ENCODE measurements around the gene RBSN.

The RBSN gene

GRCh38 chr3:15097891-15098290, 1.1 kb downstream of the RBSN start:
- H3K36me3 ChIP-seq (ENCODE audit: insufficient read depth), result no peaks in the 10 kb centered on the region
- H3K9ac ChIP-seq, result peak overlapping the region; percentile 49; the same call in 1 of the 2 replicates
- H3K79me2 ChIP-seq (ENCODE audit: insufficient read depth, low read depth), result peaks cover 11% of the 10 kb centered on the region; the same call in 1 of the 2 replicates
- H3K27me3 ChIP-seq (ENCODE audit: insufficient read depth, low read depth), result no peaks in the 10 kb centered on the region
- peak overlapping the region; percentile 84 for H3K4me3 ChIP-seq (IDR thresholded peaks at IDR 0.05; ENCODE audit: insufficient read depth, low read depth, low read length)
- peaks cover 6% of the 10 kb centered on the region for H3K4me1 ChIP-seq (ENCODE audit: low read depth, poor library complexity, severe bottlenecking)
- no peak overlapping the region; the same call in 1 of the 2 replicates for H2AFZ ChIP-seq (ENCODE audit: low read depth)
- H3K4me2 ChIP-seq, result peak overlapping the region; percentile 72
- H3K27ac ChIP-seq, result no peak overlapping the region
- no peaks in the 10 kb centered on the region for H4K20me1 ChIP-seq (ENCODE audit: insufficient read depth)
- TF ChIP-seq CTCF (conservative IDR thresholded peaks at IDR 0.05; ENCODE audit: low read depth, low read length), result no peak

DNA sequence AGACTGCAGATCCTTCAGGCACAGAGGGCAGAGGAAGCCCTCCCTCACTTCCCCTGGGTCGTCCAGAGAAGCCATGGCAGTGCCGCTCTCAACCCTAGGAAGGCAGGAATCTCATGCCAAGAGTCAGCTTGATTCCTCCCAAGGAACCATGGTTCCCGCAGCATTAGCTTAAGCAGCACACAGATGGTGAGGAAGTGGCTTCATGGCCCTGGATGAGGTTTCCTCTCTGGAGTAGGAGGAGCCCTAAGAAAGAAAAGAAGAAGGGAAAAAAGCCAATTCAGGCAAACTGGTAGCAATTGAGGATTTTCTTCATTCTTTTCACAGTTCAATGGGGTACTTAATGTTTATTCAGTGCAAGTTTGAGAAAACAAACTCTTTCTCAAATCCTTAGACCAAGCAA, 2.9 kb downstream of the RBSN start:
- no peak overlapping the region for H2AFZ ChIP-seq (ENCODE audit: low read depth)
- no peaks in the 10 kb centered on the region for H4K20me1 ChIP-seq (ENCODE audit: insufficient read depth)
- no peak overlapping the region for H3K4me2 ChIP-seq
- no peak for TF ChIP-seq CTCF (conservative IDR thresholded peaks at IDR 0.05; ENCODE audit: low read depth, low read length)
- H3K9ac ChIP-seq, result no peak overlapping the region
- peaks cover 6% of the 10 kb centered on the region for H3K4me1 ChIP-seq (ENCODE audit: low read depth, poor library complexity, severe bottlenecking)
- H3K79me2 ChIP-seq (ENCODE audit: insufficient read depth, low read depth), result peaks cover 11% of the 10 kb centered on the region; the same call in 1 of the 2 replicates
- H3K4me3 ChIP-seq (IDR thresholded peaks at IDR 0.05; ENCODE audit: insufficient read depth, low read depth, low read length), result no peak overlapping the region
- no peaks in the 10 kb centered on the region for H3K36me3 ChIP-seq (ENCODE audit: insufficient read depth)
- no peak overlapping the region for H3K27ac ChIP-seq
- H3K27me3 ChIP-seq (ENCODE audit: insufficient read depth, low read depth), result no peaks in the 10 kb centered on the region

DNA sequence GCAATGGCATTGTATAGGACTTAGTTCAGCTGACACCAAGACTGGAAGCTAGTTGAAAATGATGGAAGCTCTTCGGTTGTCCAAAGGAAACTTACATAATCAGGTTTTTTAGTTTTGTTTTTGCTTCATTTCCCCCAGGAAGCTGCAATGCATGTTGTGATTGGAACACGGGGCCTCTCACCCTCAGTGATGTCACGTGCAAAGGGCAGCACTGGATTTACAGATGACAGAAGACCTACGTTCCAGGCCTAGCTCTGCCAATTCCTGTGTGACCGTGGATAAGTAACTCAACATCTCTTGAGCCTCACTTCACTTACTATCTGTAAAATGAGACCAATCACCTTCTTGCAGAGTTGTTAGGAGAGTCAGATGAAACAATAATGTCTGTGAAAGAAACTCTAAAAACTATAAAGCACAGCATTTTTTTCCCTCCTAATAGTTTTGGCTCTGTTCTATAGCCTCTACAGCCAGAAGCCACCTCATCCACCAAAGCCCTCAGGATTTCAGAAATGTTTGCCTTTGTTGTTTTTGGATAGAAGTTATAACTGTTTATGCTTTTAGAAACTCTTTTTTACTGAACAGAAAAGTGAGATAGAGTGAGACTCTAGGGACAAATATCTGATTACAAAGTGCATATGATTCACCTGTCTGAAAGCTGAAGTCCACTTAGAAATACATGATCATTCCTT, 4.6 kb downstream of the RBSN start:
- H3K27ac ChIP-seq, result no peak overlapping the region
- H3K4me3 ChIP-seq (IDR thresholded peaks at IDR 0.05; ENCODE audit: insufficient read depth, low read depth, low read length), result no peak overlapping the region
- no peaks in the 10 kb centered on the region for H3K36me3 ChIP-seq (ENCODE audit: insufficient read depth)
- H3K4me2 ChIP-seq, result no peak overlapping the region
- H3K27me3 ChIP-seq (ENCODE audit: insufficient read depth, low read depth), result no peaks in the 10 kb centered on the region
- no peaks in the 10 kb centered on the region for H4K20me1 ChIP-seq (ENCODE audit: insufficient read depth)
- H2AFZ ChIP-seq (ENCODE audit: low read depth), result no peak overlapping the region
- TF ChIP-seq CTCF (conservative IDR thresholded peaks at IDR 0.05; ENCODE audit: low read depth, low read length), result no peak
- H3K9ac ChIP-seq, result no peak overlapping the region
- H3K79me2 ChIP-seq (ENCODE audit: insufficient read depth, low read depth), result peaks cover 11% of the 10 kb centered on the region; the same call in 1 of the 2 replicates
- peaks cover 6% of the 10 kb centered on the region for H3K4me1 ChIP-seq (ENCODE audit: low read depth, poor library complexity, severe bottlenecking)

- no peak overlapping the region for H3K4me2 ChIP-seq
- no peak overlapping the region for H2AFZ ChIP-seq (ENCODE audit: low read depth)
- H3K36me3 ChIP-seq (ENCODE audit: insufficient read depth), result no peaks in the 10 kb centered on the region
- no peaks in the 10 kb centered on the region for H4K20me1 ChIP-seq (ENCODE audit: insufficient read depth)
- peaks cover 2% of the 10 kb centered on the region; the same call in 1 of the 2 replicates for H3K79me2 ChIP-seq (ENCODE audit: insufficient read depth, low read depth)
- TF ChIP-seq CTCF (conservative IDR thresholded peaks at IDR 0.05; ENCODE audit: low read depth, low read length), result no peak
- H3K4me1 ChIP-seq (ENCODE audit: low read depth, poor library complexity, severe bottlenecking), result peaks cover 3% of the 10 kb centered on the region
- no peak overlapping the region for H3K4me3 ChIP-seq (IDR thresholded peaks at IDR 0.05; ENCODE audit: insufficient read depth, low read depth, low read length)
- no peak overlapping the region for H3K9ac ChIP-seq
- H3K27ac ChIP-seq, result no peak overlapping the region
- H3K27me3 ChIP-seq (ENCODE audit: insufficient read depth, low read depth), result no peaks in the 10 kb centered on the region
Observed at GRCh38 chr3:15092686-15093085, 6.3 kb downstream of the RBSN start.
